T-helper 2 cell treated with Interferon-gamma antibody and Interleukin-4, amounts not matched to agents 100 ng/mL and 5 ng/mL, for 36 hours (primary cell): ENCODE results near the gene NUDCD3. TPM values are rescaled to one million over a fixed set of nuclear protein-coding genes. Genes with fewer than 3 reads are reported as not detected.

Source experiments
- intact Hi-C: fragments of 100-400 bp; cut with micrococcal nuclease; formaldehyde crosslinking; loops from one replicate; pipeline ENCODE4 v1.15.1; 2023
- total RNA-seq: library from RNA; stranded (reverse); gene quantifications from 2 replicates; pipeline ENCODE4 v1.2.3, GENCODE V29; 2022

The NUDCD3 gene
- total RNA-seq, 1 donor from 2014 or later, result 91.1 TPM

- intact Hi-C loops, result no loop called here
These were observed 87.9 kb downstream of the NUDCD3 start for GRCh38 chr7:44402401-44403060.

- intact Hi-C loops, result no loop called here
These were observed 88.8 kb downstream of the NUDCD3 start for GRCh38 chr7:44401692-44402091.

- intact Hi-C loops, result no loop called here
These were observed 90.4 kb downstream of the NUDCD3 start for GRCh38 chr7:44400033-44400511.

GRCh38 chr7:44398953-44399574 is 91.4 kb downstream of the NUDCD3 start:
- intact Hi-C loops, result no loop called here

GRCh38 chr7:44398511-44398911 is 91.9 kb downstream of the NUDCD3 start:
- intact Hi-C loops, result no loop called here

- intact Hi-C loops, result no loop called here
These were observed 93.4 kb downstream of the NUDCD3 start for GRCh38 chr7:44396931-44397545.

- intact Hi-C loops, result no loop called here
These were observed 94.0 kb downstream of the NUDCD3 start for GRCh38 chr7:44396496-44396895.

GRCh38 chr7:44395067-44395466 is 95.4 kb downstream of the NUDCD3 start:
- intact Hi-C loops, result no loop called here

GRCh38 chr7:44394636-44395035 is 95.8 kb downstream of the NUDCD3 start:
- intact Hi-C loops, result no loop called here

GRCh38 chr7:44394112-44394447 is 96.4 kb downstream of the NUDCD3 start:
- intact Hi-C loops, result no loop called here

GRCh38 chr7:44393238-44394111 is 97.0 kb downstream of the NUDCD3 start:
- intact Hi-C loops, result no loop called here

- intact Hi-C loops, result no loop called here
These were observed 97.8 kb downstream of the NUDCD3 start for GRCh38 chr7:44392618-44393010.

GRCh38 chr7:44391746-44392617 is 98.5 kb downstream of the NUDCD3 start:
- intact Hi-C loops, result no loop called here

GRCh38 chr7:44391171-44391570 is 99.3 kb downstream of the NUDCD3 start:
- intact Hi-C loops, result no loop called here

GRCh38 chr7:44390701-44391100 is 99.8 kb downstream of the NUDCD3 start:
- intact Hi-C loops, result no loop called here

- intact Hi-C loops, result no loop called here
These were observed 102.1 kb downstream of the NUDCD3 start for GRCh38 chr7:44388089-44388970.

- intact Hi-C loops, result no loop called here
These were observed 103.1 kb downstream of the NUDCD3 start for GRCh38 chr7:44387389-44387788.

GRCh38 chr7:44386139-44386913 is 104.1 kb downstream of the NUDCD3 start:
- intact Hi-C loops, result no loop called here
